HG02588 (cell line): ENCODE results near the gene AFAP1L2.
"Not testable (repeated sequence)": the region's sequence is repeated elsewhere in the genome, so short reads cannot be mapped to it uniquely, and the experiment has no call there.

ENCODE experiments used
- ATAC-seq: cut with Tn5 transposase; IDR thresholded peaks from one replicate; pipeline ENCODE4 v1.9.1; 2021; ENCODE audit warnings: mild to moderate bottlenecking, moderate library complexity; ENCODE audit not compliant: unreplicated experiment

Gene AFAP1L2

GRCh38 chr10:114342976-114343375 is 61.3 kb downstream of the AFAP1L2 start:
- no peak for ATAC-seq

GRCh38 chr10:114340816-114341215 is 63.5 kb downstream of the AFAP1L2 start:
- no peak for ATAC-seq

GRCh38 chr10:114337510-114338462 is 66.5 kb downstream of the AFAP1L2 start:
- no peak for ATAC-seq

- no peak for ATAC-seq
Observed at GRCh38 chr10:114336823-114337509, 67.3 kb downstream of the AFAP1L2 start.

GRCh38 chr10:114335614-114336013 is 68.7 kb downstream of the AFAP1L2 start:
- ATAC-seq: no peak

GRCh38 chr10:114334301-114334700 is 70.0 kb downstream of the AFAP1L2 start:
- ATAC-seq: no peak

GRCh38 chr10:114333441-114333840 is 70.9 kb downstream of the AFAP1L2 start:
- ATAC-seq: not testable (repeated sequence)

- no peak for ATAC-seq
Observed at GRCh38 chr10:114332301-114333192, 71.8 kb downstream of the AFAP1L2 start.

- ATAC-seq: no peak
Observed at GRCh38 chr10:114329634-114330365, 74.5 kb downstream of the AFAP1L2 start.

GRCh38 chr10:114328874-114329273 is 75.4 kb downstream of the AFAP1L2 start:
- no peak for ATAC-seq

- ATAC-seq: no peak
Observed at GRCh38 chr10:114328441-114328812, 75.9 kb downstream of the AFAP1L2 start.

GRCh38 chr10:114327537-114328440 is 76.5 kb downstream of the AFAP1L2 start:
- no peak for ATAC-seq

- ATAC-seq: no peak
Observed at GRCh38 chr10:114326795-114327194, 77.5 kb downstream of the AFAP1L2 start.

GRCh38 chr10:114323023-114323422 is 81.3 kb downstream of the AFAP1L2 start:
- no peak for ATAC-seq

- ATAC-seq: no peak
Observed at GRCh38 chr10:114322344-114322743, 82.0 kb downstream of the AFAP1L2 start.

GRCh38 chr10:114320249-114321116 is 83.8 kb downstream of the AFAP1L2 start:
- no peak for ATAC-seq

GRCh38 chr10:114319406-114320248 is 84.7 kb downstream of the AFAP1L2 start:
- no peak for ATAC-seq
